Ovary (tissue), 9 donors: Measurements from ENCODE around the gene GGPS1. TPM values are rescaled to one million over a fixed set of nuclear protein-coding genes. Genes with fewer than 3 reads are reported as not detected.

ENCODE experiments used
- DNase-seq, 5 donors: peaks; one replicate each; pipeline ENCODE4 v3.0.0-alpha.2; 2019 to 2020
- H3K27ac ChIP-seq, 2 donors: fragments of 200-600 bp; one replicate each; pipeline versions ENCODE4 v1.5.1 to v1.8.0; 2019 to 2022
- H3K27me3 ChIP-seq: fragments of 200-600 bp; one replicate; pipeline ENCODE4 v1.8.0; 2022
- H3K36me3 ChIP-seq: fragments of 200-600 bp; sonication (generic); one replicate; pipeline ENCODE4 v1.5.1; 2019
- H3K4me1 ChIP-seq: one replicate; pipeline ENCODE4 v1.8.1; 2013; ENCODE audit warnings: mild to moderate bottlenecking, moderate library complexity; ENCODE audit not compliant: insufficient read depth
- H3K4me3 ChIP-seq: fragments of 200-600 bp; sonication (generic); one replicate; pipeline ENCODE4 v1.5.1; 2017
- H3K9me3 ChIP-seq, 2 donors: fragments of 200-600 bp in 1 of 2; sonication (generic) in 1 of 2; one replicate each; pipeline versions ENCODE4 v1.5.1 to v1.8.1; 2013 to 2019; ENCODE audit warnings: mild to moderate bottlenecking in 1 of 2, moderate library complexity in 1 of 2
- CTCF ChIP-seq, 3 donors: fragments of 450-650 bp in 2 of 3; fragments of 200-600 bp in 1 of 3; IDR thresholded peaks; one replicate each; pipeline versions ENCODE4 v1.5.1 to v1.8.0; 2016 to 2022; ENCODE audit warnings: antibody characterized with exemption in 3 of 3, mild to moderate bottlenecking in 1 of 3
- EP300 ChIP-seq: sonication (generic); formaldehyde crosslinking; IDR thresholded peaks from one replicate; pipeline ENCODE4 v1.6.1; 2017; ENCODE audit warnings: antibody characterized with exemption
- POLR2A ChIP-seq: fragments of 450-650 bp; IDR thresholded peaks from one replicate; pipeline ENCODE4 v1.6.1; 2017; ENCODE audit warnings: antibody characterized with exemption, mild to moderate bottlenecking, moderate library complexity
- WGBS, 3 donors: extraction: QIAGEN DNeasy Blood & Tissue Kit in 1 of 3; methylation state at CpG; one replicate each; pipeline versions ENCODE4 v1.1.5 to v1.1.7; 2013 to 2017; 5-methylcytosine and 5-hydroxymethylcytosine counted together
- intact Hi-C, 4 donors: fragments of 100-400 bp; cut with DNase I; formaldehyde crosslinking; loops; one replicate each; pipeline versions ENCODE4 v1.11.0 to v1.15.1; 2022 to 2023
- polyA plus RNA-seq, 2 donors: library from polyadenylated mRNA; stranded (reverse); fragments of 200-250 nt in 1 of 2; fragments of 350-450 nt in 1 of 2; fragmentation: Illumina TruSeq in 1 of 2; extraction: RNeasy Lipid Tissue Mini Kit (QIAGEN cat#74804) in 1 of 2; gene quantifications; one replicate each; pipeline ENCODE4 v1.2.3, GENCODE V29; 2013 to 2014
- total RNA-seq, 7 donors: library from RNA; depleted of rRNA in 2 of 7; stranded (reverse); fragments of >200 nt in 2 of 7; fragmentation: NEBNext Ultra II Directional in 3 of 7; extraction: Animal tissue kit (Norgen Biotek cat#: 25700) in 3 of 7; gene quantifications; one replicate each; pipeline versions ENCODE4 v1.1.0 to v1.2.4, GENCODE V29; 2016 to 2023
- donor health status: DM: no; HTN: no; CAD: no; lungs with moderate emphysema.
- donor health status: DM: no; HTN: no; CAD: no.
- donor health status: Bipolar disorder and iron deficiency.
- donor health status: DM: yes; HTN: yes; CAD: no.
- donor health status: DM: no; HTN: no; CAD: no.
- donor health status: DM: yes; HTN: yes; CAD: no.

Gene GGPS1
- total and polyA plus RNA-seq, 9 donors = 15.3 to 42.4 (median 31.7) TPM

- Histone ChIP-seq H3K4me3 (no peak overlapping the region), H3K27me3 (no peaks in the 10 kb centered on the region), H3K27ac (no peak overlapping the region), H3K36me3 (no peaks in the 10 kb centered on the region), H3K9me3 (no peaks in the 10 kb centered on the region), H3K4me1 (peaks cover 7% of the 10 kb centered on the region)
- intact Hi-C loops = no loop called here
- WGBS, 3 donors = 87 to 93% (median 89%) methylated on average over 12 of the region's 12 CpGs
- no peak for TF ChIP-seq POLR2A
- no peak for TF ChIP-seq CTCF (IDR thresholded peaks at IDR 0.05)
- TF ChIP-seq EP300 = no peak
- DNase-seq = no peak
Observed at GRCh38 chr1:235290740-235291502, 37.4 kb upstream of the GGPS1 start.

DNA sequence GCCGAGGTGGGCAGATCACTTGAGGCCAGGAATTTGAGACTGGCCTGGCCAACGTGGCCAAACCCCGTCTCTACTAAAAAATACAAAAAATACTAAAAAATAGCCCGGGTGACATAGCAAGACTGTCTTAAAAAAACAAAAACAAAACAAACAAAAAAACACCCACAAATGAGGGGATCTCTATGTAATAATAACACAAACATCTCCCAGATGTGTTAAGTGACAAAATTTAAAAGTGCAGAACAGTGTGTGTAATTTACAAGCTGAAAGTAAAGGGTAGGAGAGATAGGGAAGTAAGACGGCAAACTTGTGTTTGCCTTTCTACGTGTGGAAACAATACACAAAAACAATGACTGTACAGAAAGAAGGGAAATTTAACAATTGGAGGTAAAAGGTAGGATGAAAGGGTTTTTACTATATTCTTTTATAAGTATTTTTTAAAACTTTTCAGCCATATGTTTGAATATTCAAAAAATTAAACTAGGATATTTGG is 36.7 kb upstream of the GGPS1 start:
- TF ChIP-seq CTCF (IDR thresholded peaks at IDR 0.05) (no peak), EP300 (no peak), POLR2A (no peak)
- Histone ChIP-seq H3K9me3 (no peaks in the 10 kb centered on the region), H3K27ac (no peak overlapping the region), H3K4me3 (no peak overlapping the region), H3K4me1 (peaks cover 6% of the 10 kb centered on the region), H3K36me3 (no peaks in the 10 kb centered on the region), H3K27me3 (no peaks in the 10 kb centered on the region)
- DNase-seq = no peak
- 56 to 68% (median 59%) methylated on average over 6 of the region's 6 CpGs for WGBS, 3 donors
- intact Hi-C loops = no loop called here

GRCh38 chr1:235292790-235293189 is 35.6 kb upstream of the GGPS1 start:
- H3K9me3 ChIP-seq = no peaks in the 10 kb centered on the region
- TF ChIP-seq POLR2A (no peak), EP300 (no peak), CTCF (IDR thresholded peaks at IDR 0.05) (no peak)
- no peak overlapping the region for H3K4me3 ChIP-seq
- no peak for DNase-seq
- no peaks in the 10 kb centered on the region for H3K36me3 ChIP-seq
- H3K27ac ChIP-seq = no peak overlapping the region
- H3K27me3 ChIP-seq = no peaks in the 10 kb centered on the region
- peaks cover 6% of the 10 kb centered on the region for H3K4me1 ChIP-seq
- WGBS, 3 donors = 94 to 95% (median 94%) methylated on average over 4 of the region's 4 CpGs
- intact Hi-C loops = no loop called here

- Histone ChIP-seq H3K27me3 (no peaks in the 10 kb centered on the region), H3K9me3 (no peaks in the 10 kb centered on the region), H3K4me3 (no peak overlapping the region), H3K36me3 (no peaks in the 10 kb centered on the region), H3K4me1 (peaks cover 6% of the 10 kb centered on the region), H3K27ac (no peak overlapping the region)
- TF ChIP-seq POLR2A (no peak), EP300 (no peak), CTCF (IDR thresholded peaks at IDR 0.05) (no peak)
- intact Hi-C loops = no loop called here
- DNase-seq = no peak
Observed at GRCh38 chr1:235293322-235293942, 34.9 kb upstream of the GGPS1 start.
